Pulmonary artery endothelial cell (primary cell): ENCODE results near the gene HOXB1. TPM values are rescaled to one million over a fixed set of nuclear protein-coding genes. Genes with fewer than 3 reads are reported as not detected.

ENCODE experiments used
- DNase-seq: peaks from one replicate; pipeline ENCODE4 v3.0.0-alpha.2; 2011; ENCODE audit warnings: low read depth, low spot score
- total RNA-seq: library from RNA; depleted of rRNA; stranded (reverse); fragments of >200 nt; gene quantifications from 2 replicates; pipeline ENCODE4 v1.2.3, GENCODE V29; 2014

Gene HOXB1
- not detected in 2 replicates for total RNA-seq

GRCh38 chr17:48530887-48531272 lies at the start of gene HOXB1:
HOXB1 (minus strand) TSS chr17:48531011; CDS start chr17:48530904, 107 bp downstream.
- no peak for DNase-seq

- DNase-seq = no peak
Observed at GRCh38 chr17:48579760-48580554, 49.1 kb upstream of the HOXB1 start.

GRCh38 chr17:48579471-48579759 lies 48.6 kb upstream of the HOXB1 start:
- no peak for DNase-seq

GRCh38 chr17:48578616-48579470 lies 48.0 kb upstream of the HOXB1 start:
- DNase-seq = no peak

- DNase-seq = peak; percentile 71
Observed at GRCh38 chr17:48577946-48578615, 47.3 kb upstream of the HOXB1 start, which contains the start of gene HOXB4. HOXB4 (minus strand) TSS chr17:48578350; CDS start chr17:48578319, 31 bp downstream.

GRCh38 chr17:48577330-48577945 lies 46.6 kb upstream of the HOXB1 start:
- no peak for DNase-seq

- DNase-seq = no peak
Observed at GRCh38 chr17:48576479-48577309, 45.9 kb upstream of the HOXB1 start.

- DNase-seq = no peak
Observed at GRCh38 chr17:48575673-48576478, 45.1 kb upstream of the HOXB1 start.

- no peak for DNase-seq
Observed at GRCh38 chr17:48575066-48575582, 44.3 kb upstream of the HOXB1 start.

GRCh38 chr17:48574505-48575065 lies 43.8 kb upstream of the HOXB1 start:
- DNase-seq = no peak

- no peak for DNase-seq
Observed at GRCh38 chr17:48571826-48572417, 41.1 kb upstream of the HOXB1 start.

- DNase-seq = no peak
Observed at GRCh38 chr17:48571024-48571818, 40.4 kb upstream of the HOXB1 start.

- DNase-seq = no peak
Observed at GRCh38 chr17:48570325-48571023, 39.7 kb upstream of the HOXB1 start.

- no peak for DNase-seq
Observed at GRCh38 chr17:48569674-48570324, 39.0 kb upstream of the HOXB1 start.

- no peak for DNase-seq
Observed at GRCh38 chr17:48569240-48569582, 38.4 kb upstream of the HOXB1 start.

- DNase-seq = no peak
Observed at GRCh38 chr17:48568499-48569239, 37.9 kb upstream of the HOXB1 start.
